Motor neuron (in vitro differentiated cells): Measurements from ENCODE around the gene IL1RN. TPM values are rescaled to one million over a fixed set of nuclear protein-coding genes. Genes with fewer than 3 reads are reported as not detected.

Source experiments
- ATAC-seq, 8 experiments: fragments of 200-7000 bp; cut with Tn5 transposase; replicated peaks in 6 of 8; 2 replicates each; pipeline ENCODE4 v1.8.0; 2021; ENCODE audit warnings: mild to moderate bottlenecking in 8 of 8, moderate library complexity in 8 of 8
- H3K27ac ChIP-seq, 2 donors: fragments of 250-450 bp; sonication (Bioruptor Pico); 2 replicates each; pipeline ENCODE4 v1.9.0; 2021; ENCODE audit warnings: antibody characterized with exemption in 2 of 2, mild to moderate bottlenecking in 2 of 2, moderate library complexity in 1 of 2
- H3K4me1 ChIP-seq, 2 donors: fragments of 250-450 bp; sonication (Bioruptor Pico); replicated peaks in 1 of 2; 2 replicates each; pipeline ENCODE4 v1.6.1; 2021; ENCODE audit warnings: antibody characterized with exemption in 2 of 2, mild to moderate bottlenecking in 2 of 2, moderate library complexity in 1 of 2
- H3K4me3 ChIP-seq, 5 donors: fragments of 250-450 bp; sonication (Bioruptor Pico); 2 replicates each; pipeline ENCODE4 v1.9.0; 2021; ENCODE audit warnings: antibody characterized with exemption in 5 of 5, mild to moderate bottlenecking in 5 of 5, moderate library complexity in 4 of 5
- WGBS, 10 experiments: fragments of 450-650 bp; shearing (Covaris generic); methylation state at CpG; one replicate each; pipeline ENCODE4 v1.0.0; 2022; 5-methylcytosine and 5-hydroxymethylcytosine counted together
- in situ Hi-C, 9 experiments: fragments of 400-800 bp; cut with MboI; loops; one replicate each; pipeline ENCODE4 v1.15.0; 2021; ENCODE audit warnings: low sequenced_read_pairs in 9 of 9, low pct_unique_long_range_greater_than_20kb in 2 of 9; ENCODE audit not compliant: unreplicated experiment in 9 of 9
- total RNA-seq, 8 experiments: library from RNA; unstranded; fragments of 300-600 nt; gene quantifications; 2 replicates each; pipeline versions ENCODE4 v1.2.3 to v1.2.4, GENCODE V29; 2022

IL1RN gene
- total RNA-seq, 8 experiments from 2014 or later = 0.21 to 1.3 (median 0.69) TPM; not detected in 4

GRCh38 chr2:113176696-113177355, 49.4 kb downstream of the IL1RN start:
- H3K27ac ChIP-seq = no peak overlapping the region
- in situ Hi-C loops = no loop called here
- peaks cover 10 to 14% of the 10 kb centered on the region in 2 donors for H3K4me1 ChIP-seq
- WGBS, 10 experiments = 79 to 100% (median 94%) methylated on average over 1 to 7 of the region's 7 CpGs; no CpG with 5 or more reads in 1 of the 10 experiments
- no peak overlapping the region for H3K4me3 ChIP-seq
- no peak for ATAC-seq

DNA sequence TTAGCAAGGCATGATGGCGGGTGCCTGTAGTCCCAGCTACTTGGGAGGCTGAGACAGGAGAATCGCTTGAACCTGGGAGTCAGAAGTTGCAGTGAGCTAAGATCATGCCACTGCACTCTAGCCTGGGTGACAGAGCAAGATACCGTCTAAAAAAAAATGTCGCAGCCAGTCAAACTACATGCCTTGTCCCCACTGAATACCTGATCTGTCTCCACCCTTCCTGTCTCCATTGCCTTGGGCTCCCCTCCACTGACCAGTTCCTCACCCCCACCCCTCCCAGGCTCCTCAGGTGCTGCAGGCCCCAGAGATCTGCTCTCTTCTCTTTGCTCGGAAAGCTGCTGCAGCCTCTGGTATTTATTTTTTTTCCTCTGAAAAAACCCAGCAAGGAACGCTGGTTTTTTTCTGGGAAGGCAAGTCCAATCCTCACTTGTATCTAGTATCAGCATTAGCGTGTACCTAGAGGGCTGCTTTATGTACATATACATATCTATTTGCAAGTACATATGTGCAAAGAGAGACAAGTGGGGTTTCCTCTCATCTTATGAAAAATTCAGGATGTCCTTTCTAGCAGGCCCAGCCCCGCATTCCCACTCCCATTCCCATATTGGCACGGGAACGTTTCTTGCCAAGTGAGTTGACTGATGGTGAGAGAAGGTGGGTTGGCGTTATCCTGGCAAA, 50.8 kb downstream of the IL1RN start:
- in situ Hi-C loops = no loop called here
- 22 to 100% (median 80%) methylated on average over 1 to 5 of the region's 11 CpGs; no CpG with 5 or more reads in 3 of the 10 experiments for WGBS, 10 experiments
- Histone ChIP-seq H3K4me1 (peaks cover 10 to 14% of the 10 kb centered on the region in 2 donors), H3K4me3 (no peak overlapping the region), H3K27ac (no peak overlapping the region)
- ATAC-seq = peak in 3 of 8 experiments; percentile 32 to 92 (median 50)

DNA sequence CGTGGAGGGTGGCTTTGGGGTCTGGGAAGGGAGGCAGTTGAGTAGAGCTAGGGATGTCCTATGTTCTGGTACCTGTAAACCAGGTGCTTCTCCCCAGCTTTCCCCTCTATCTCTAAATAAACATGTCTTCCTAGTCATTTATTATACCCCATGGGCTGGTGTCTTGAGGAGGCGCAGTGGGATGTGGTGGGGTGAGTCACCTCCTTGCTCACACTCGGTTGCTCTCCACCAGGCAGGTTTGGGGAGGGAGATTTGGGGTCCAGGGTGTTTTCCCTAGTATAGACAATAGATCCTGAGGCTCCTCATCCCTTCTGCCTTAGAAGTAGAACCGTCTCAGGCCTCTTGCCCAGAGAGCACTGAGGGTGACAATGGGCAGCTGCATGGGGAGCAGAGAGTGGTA, 51.5 kb downstream of the IL1RN start:
- in situ Hi-C loops = no loop called here
- no peak for ATAC-seq

DNA sequence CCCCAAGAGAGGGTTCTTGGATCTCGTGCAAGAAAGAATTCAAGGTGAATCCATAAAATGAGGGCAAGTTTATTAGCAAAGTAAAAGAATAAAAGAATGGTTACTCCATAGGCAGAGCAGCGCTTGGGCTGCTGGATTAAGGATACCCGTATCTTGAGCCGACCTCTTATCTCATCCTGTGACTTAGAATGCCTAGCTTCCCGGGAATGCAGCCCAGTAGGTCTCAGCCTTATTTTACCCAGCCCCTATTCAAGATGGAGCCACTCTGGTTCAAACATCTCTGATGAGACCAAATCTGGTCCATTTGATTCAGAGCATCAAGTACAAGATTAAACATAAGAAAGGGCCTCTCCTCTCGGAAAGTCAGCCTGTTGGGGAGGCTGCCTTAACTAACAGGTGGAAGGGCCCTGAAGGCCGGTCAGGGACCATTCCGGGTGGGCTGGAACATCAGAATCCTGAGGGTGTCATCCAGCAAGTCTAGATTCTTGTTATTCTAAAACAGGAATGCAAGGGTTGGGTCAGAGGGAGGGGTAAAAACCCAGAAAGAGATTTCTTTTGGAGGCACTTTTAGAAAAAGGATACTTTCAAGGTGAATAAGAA, 52.1 kb downstream of the IL1RN start:
- 74 to 100% (median 91%) methylated on average over 2 to 8 of the region's 8 CpGs; no CpG with 5 or more reads in 1 of the 10 experiments for WGBS, 10 experiments
- in situ Hi-C loops = no loop called here
- Histone ChIP-seq H3K27ac (no peak overlapping the region), H3K4me3 (no peak overlapping the region), H3K4me1 (peaks cover 11 to 12% of the 10 kb centered on the region in 2 donors)
- no peak for ATAC-seq

More for the DNA sequence above, 51.5 kb downstream of the IL1RN start:
- Histone ChIP-seq H3K4me3 (no peak overlapping the region), H3K27ac (no peak overlapping the region), H3K4me1 (peaks cover 11 to 17% of the 10 kb centered on the region in 2 donors)
- WGBS, 10 experiments = 70 to 100% (median 83%) methylated on average over 1 to 3 of the region's 4 CpGs; no CpG with 5 or more reads in 5 of the 10 experiments

- no peak for ATAC-seq
- H3K4me1 ChIP-seq = peaks cover 3 to 4% of the 10 kb centered on the region in 2 donors
- in situ Hi-C loops = no loop called here
- no peak overlapping the region for H3K4me3 ChIP-seq
- no peak overlapping the region for H3K27ac ChIP-seq
- WGBS, 10 experiments = 51 to 100% (median 90%) methylated on average over 1 to 11 of the region's 17 CpGs; no CpG with 5 or more reads in 1 of the 10 experiments
Measured at GRCh38 chr2:113180131-113180946, 52.9 kb downstream of the IL1RN start.

- Histone ChIP-seq H3K4me3 (no peak overlapping the region), H3K4me1 (peaks cover 2 to 3% of the 10 kb centered on the region in 2 donors), H3K27ac (no peak overlapping the region)
- WGBS, 10 experiments = 60 to 93% (median 80%) methylated on average over 1 to 4 of the region's 8 CpGs; no CpG with 5 or more reads in 1 of the 10 experiments
- in situ Hi-C loops = no loop called here
- ATAC-seq = peak in 3 of 8 experiments; percentile 25 to 39 (median 27)
Measured at GRCh38 chr2:113181258-113182051, 54.1 kb downstream of the IL1RN start.

- Histone ChIP-seq H3K4me1 (peaks cover 2 to 3% of the 10 kb centered on the region in 2 donors), H3K27ac (no peak overlapping the region), H3K4me3 (no peak overlapping the region)
- no peak for ATAC-seq
- 67 to 100% (median 97%) methylated on average over 1 to 5 of the region's 15 CpGs; no CpG with 5 or more reads in 7 of the 10 experiments for WGBS, 10 experiments
- in situ Hi-C loops = no loop called here
Measured at GRCh38 chr2:113182471-113183260, 55.3 kb downstream of the IL1RN start.

DNA sequence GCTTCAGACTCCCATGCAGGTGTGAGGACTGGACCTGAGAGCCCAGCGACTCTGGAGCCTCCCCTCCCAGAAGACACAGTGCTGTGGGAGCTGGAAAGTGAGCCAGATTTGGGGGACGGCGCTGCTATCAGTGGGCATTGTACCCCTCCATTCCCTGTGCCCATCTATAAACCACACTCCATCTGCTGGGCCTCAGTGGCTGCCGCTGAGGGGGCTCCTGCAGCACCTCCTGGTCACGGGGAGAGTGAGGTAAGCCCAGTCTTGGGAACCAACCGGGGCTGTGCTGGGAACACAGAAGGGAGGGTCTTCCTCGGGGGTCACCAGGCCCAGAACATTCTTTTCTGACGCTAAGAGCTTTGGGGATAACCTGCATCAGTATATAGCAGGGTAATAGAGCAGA, 55.9 kb downstream of the IL1RN start:
- ATAC-seq = no peak
- Histone ChIP-seq H3K27ac (no peak overlapping the region), H3K4me3 (no peak overlapping the region), H3K4me1 (peaks cover 2 to 3% of the 10 kb centered on the region in 2 donors)
- WGBS, 10 experiments = 60 to 100% (median 74%) methylated on average over 1 to 3 of the region's 8 CpGs; no CpG with 5 or more reads in 6 of the 10 experiments
- in situ Hi-C loops = no loop called here

Other genes starting within 250 kb of the IL1RN start
- not detected for gene IL37, start 216.4 kb upstream of the IL1RN start, total RNA-seq
- under 1 TPM in 2 of 8 experiments, not detected in 6; 0.31 to 0.92 TPM for gene IL36G, start 149.6 kb upstream of the IL1RN start, total RNA-seq
- gene IL36A, start 122.1 kb upstream of the IL1RN start, total RNA-seq = not detected
- 1 to 10 TPM in 1 of 8 experiments, under 1 TPM in 2, not detected in 5; 0.21 to 4.9 (median 0.81) TPM for gene IL36B, start 74.7 kb upstream of the IL1RN start, total RNA-seq
- gene IL36RN, start 68.4 kb upstream of the IL1RN start, total RNA-seq = under 1 TPM in 5 of 8 experiments, not detected in 3; 0.17 to 0.66 (median 0.45) TPM
- under 1 TPM in 1 of 8 experiments, not detected in 7; 0.24 TPM for gene IL1F10, start 59.6 kb upstream of the IL1RN start, total RNA-seq
- gene PSD4, start 46.4 kb downstream of the IL1RN start, total RNA-seq = 1 to 10 TPM in 4 of 8 experiments, under 1 TPM in 4; 0.37 to 9.1 (median 1.3) TPM
- 10 to 100 TPM in 1 of 8 experiments, 1 to 10 TPM in 6, under 1 TPM in 1; 0.27 to 10.1 (median 3.5) TPM for gene PAX8, start 151.3 kb downstream of the IL1RN start, total RNA-seq